Ovary (tissue), 10 donors: ENCODE measurements around the gene ARHGAP33. TPM values are rescaled to one million over a fixed set of nuclear protein-coding genes. Genes with fewer than 3 reads are reported as not detected.

Experiments used
- DNase-seq, 5 donors: peaks; one replicate each; pipeline ENCODE4 v3.0.0-alpha.2; 2019 to 2020
- H3K27ac ChIP-seq, 2 donors: fragments of 200-600 bp; one replicate each; pipeline versions ENCODE4 v1.5.1 to v1.8.0; 2019 to 2022
- H3K27me3 ChIP-seq: fragments of 200-600 bp; one replicate; pipeline ENCODE4 v1.8.0; 2022
- H3K36me3 ChIP-seq: fragments of 200-600 bp; sonication (generic); one replicate; pipeline ENCODE4 v1.5.1; 2019
- H3K4me1 ChIP-seq: one replicate; pipeline ENCODE4 v1.8.1; 2013; ENCODE audit warnings: mild to moderate bottlenecking, moderate library complexity; ENCODE audit not compliant: insufficient read depth
- H3K4me3 ChIP-seq: fragments of 200-600 bp; sonication (generic); one replicate; pipeline ENCODE4 v1.5.1; 2017
- H3K9me3 ChIP-seq, 2 donors: fragments of 200-600 bp in 1 of 2; sonication (generic) in 1 of 2; one replicate each; pipeline versions ENCODE4 v1.5.1 to v1.8.1; 2013 to 2019; ENCODE audit warnings: mild to moderate bottlenecking in 1 of 2, moderate library complexity in 1 of 2
- EP300 ChIP-seq: sonication (generic); formaldehyde crosslinking; IDR thresholded peaks from one replicate; pipeline ENCODE4 v1.6.1; 2017; ENCODE audit warnings: antibody characterized with exemption
- POLR2A ChIP-seq: fragments of 450-650 bp; IDR thresholded peaks from one replicate; pipeline ENCODE4 v1.6.1; 2017; ENCODE audit warnings: antibody characterized with exemption, mild to moderate bottlenecking, moderate library complexity
- WGBS, 3 donors: extraction: QIAGEN DNeasy Blood & Tissue Kit in 1 of 3; methylation state at CpG; one replicate each; pipeline versions ENCODE4 v1.1.5 to v1.1.7; 2013 to 2017; 5-methylcytosine and 5-hydroxymethylcytosine counted together
- intact Hi-C, 4 donors: fragments of 100-400 bp; cut with DNase I; formaldehyde crosslinking; loops; one replicate each; pipeline versions ENCODE4 v1.11.0 to v1.15.1; 2022 to 2023
- long read RNA-seq, 3 donors: library from polyadenylated mRNA in 2 of 3; unstranded in 2 of 3; transcript quantifications; one replicate each; pipeline ENCODE4 v2.0.0 and lab custom pipeline, GENCODE V29; 2021 to 2026
- polyA plus RNA-seq, 2 donors: library from polyadenylated mRNA; stranded (reverse); fragments of 200-250 nt in 1 of 2; fragments of 350-450 nt in 1 of 2; fragmentation: Illumina TruSeq in 1 of 2; extraction: RNeasy Lipid Tissue Mini Kit (QIAGEN cat#74804) in 1 of 2; gene quantifications; one replicate each; pipeline ENCODE4 v1.2.3, GENCODE V29; 2013 to 2014
- total RNA-seq, 7 donors: library from RNA; depleted of rRNA in 2 of 7; stranded (reverse); fragments of >200 nt in 2 of 7; fragmentation: NEBNext Ultra II Directional in 3 of 7; extraction: Animal tissue kit (Norgen Biotek cat#: 25700) in 3 of 7; gene quantifications; one replicate each; pipeline versions ENCODE4 v1.1.0 to v1.2.4, GENCODE V29; 2016 to 2023
- TF ChIP-seq, protein P1 (sequence below), 3 donors: fragments of 450-650 bp in 2 of 3; fragments of 200-600 bp in 1 of 3; IDR thresholded peaks; one replicate each; pipeline versions ENCODE4 v1.5.1 to v1.8.0; 2016 to 2022; ENCODE audit warnings: antibody characterized with exemption in 3 of 3, mild to moderate bottlenecking in 1 of 3
- donor health status: DM: no; HTN: no; CAD: no; lungs with moderate emphysema.
- donor health status: DM: no; HTN: no; CAD: no.
- donor health status: Bipolar disorder and iron deficiency.
- donor health status: DM: yes; HTN: yes; CAD: no.
- donor health status: DM: no; HTN: no; CAD: no.
- donor health status: DM: yes; HTN: yes; CAD: no.

The ARHGAP33 gene, protein sequence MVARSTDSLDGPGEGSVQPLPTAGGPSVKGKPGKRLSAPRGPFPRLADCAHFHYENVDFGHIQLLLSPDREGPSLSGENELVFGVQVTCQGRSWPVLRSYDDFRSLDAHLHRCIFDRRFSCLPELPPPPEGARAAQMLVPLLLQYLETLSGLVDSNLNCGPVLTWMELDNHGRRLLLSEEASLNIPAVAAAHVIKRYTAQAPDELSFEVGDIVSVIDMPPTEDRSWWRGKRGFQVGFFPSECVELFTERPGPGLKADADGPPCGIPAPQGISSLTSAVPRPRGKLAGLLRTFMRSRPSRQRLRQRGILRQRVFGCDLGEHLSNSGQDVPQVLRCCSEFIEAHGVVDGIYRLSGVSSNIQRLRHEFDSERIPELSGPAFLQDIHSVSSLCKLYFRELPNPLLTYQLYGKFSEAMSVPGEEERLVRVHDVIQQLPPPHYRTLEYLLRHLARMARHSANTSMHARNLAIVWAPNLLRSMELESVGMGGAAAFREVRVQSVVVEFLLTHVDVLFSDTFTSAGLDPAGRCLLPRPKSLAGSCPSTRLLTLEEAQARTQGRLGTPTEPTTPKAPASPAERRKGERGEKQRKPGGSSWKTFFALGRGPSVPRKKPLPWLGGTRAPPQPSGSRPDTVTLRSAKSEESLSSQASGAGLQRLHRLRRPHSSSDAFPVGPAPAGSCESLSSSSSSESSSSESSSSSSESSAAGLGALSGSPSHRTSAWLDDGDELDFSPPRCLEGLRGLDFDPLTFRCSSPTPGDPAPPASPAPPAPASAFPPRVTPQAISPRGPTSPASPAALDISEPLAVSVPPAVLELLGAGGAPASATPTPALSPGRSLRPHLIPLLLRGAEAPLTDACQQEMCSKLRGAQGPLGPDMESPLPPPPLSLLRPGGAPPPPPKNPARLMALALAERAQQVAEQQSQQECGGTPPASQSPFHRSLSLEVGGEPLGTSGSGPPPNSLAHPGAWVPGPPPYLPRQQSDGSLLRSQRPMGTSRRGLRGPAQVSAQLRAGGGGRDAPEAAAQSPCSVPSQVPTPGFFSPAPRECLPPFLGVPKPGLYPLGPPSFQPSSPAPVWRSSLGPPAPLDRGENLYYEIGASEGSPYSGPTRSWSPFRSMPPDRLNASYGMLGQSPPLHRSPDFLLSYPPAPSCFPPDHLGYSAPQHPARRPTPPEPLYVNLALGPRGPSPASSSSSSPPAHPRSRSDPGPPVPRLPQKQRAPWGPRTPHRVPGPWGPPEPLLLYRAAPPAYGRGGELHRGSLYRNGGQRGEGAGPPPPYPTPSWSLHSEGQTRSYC
- total RNA-seq (10 to 100 TPM; 14.7 to 52.7 (median 46.1) TPM), polyA plus RNA-seq (10 to 100 TPM in 1 of 2 donors, under 1 TPM in 1; 0.95 to 18.5 TPM)
- long read RNA-seq, donor 1, partial matches to known transcripts, result 4 of 6 reads
- long read RNA-seq, donor 1, other reads (novel, unspliced or antisense), result 2 of 6 reads
- long read RNA-seq, donor 2, result 0 reads
- long read RNA-seq, donor 3, partial matches to known transcripts, result 8 of 8 reads
- long read RNA-seq, donor 3, other reads (novel, unspliced or antisense), result 0 of 8 reads

DNA sequence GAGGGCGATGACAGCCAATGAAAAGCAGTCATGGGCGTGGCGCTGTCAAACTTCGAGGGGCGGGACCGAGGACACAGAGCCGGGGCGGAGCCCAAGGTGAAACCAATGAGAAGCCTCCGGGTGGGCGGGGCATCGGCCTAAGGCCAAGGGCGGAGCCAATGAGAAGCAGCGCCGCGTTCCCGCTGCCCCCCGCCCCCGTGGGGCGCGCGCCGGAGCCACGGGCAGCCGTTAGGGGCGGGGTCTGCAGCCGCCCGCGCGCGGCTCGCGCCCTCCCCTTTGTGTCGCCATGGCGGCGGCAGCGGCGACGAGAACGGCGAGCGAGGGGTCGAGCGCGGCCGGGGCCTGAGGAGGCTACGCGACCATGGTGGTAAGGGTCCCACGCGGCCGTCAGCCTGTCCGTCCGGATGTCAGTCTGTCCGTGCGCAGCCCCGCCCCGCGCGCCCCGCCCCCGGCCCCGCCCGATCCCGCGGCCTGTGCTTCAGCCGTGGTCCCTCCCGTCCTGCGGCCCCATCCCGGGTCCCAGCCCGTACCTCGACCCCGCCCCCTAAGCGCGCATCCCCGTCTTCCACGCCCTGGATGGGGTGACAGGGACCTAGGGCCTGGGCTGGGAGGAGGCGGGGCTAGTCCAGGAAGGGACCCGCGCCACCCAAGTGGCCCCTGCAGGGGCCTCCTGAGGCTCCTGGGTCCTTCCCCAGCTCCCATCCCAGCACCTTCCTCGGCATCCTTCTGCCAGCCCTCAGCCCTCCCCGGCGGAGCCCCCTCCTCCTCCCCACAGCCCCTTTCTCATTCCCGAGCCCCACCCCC, at the start of gene ARHGAP33:
TSS of gene ARHGAP33 (plus strand) at position 267 of the 804 bp plus-strand sequence. CDS start at position 362, 95 bp downstream.
- Histone ChIP-seq H3K4me1 (peaks cover 7% of the 10 kb centered on the region), H3K36me3 (no peaks in the 10 kb centered on the region), H3K4me3 (peak within 1 kb of the TSS; percentile 85), H3K9me3 (no peaks in the 10 kb centered on the region), H3K27me3 (no peaks in the 10 kb centered on the region), H3K27ac (no peak within 1 kb of the TSS)
- intact Hi-C loops, result loop anchor here in 1 of 4 donors (5.0 kb wide), 1 partner anchor 157 kb away; no protein-coding TSS in a partner anchor
- 1% methylated on average over 46 to 82 of the region's 82 CpGs for WGBS, 3 donors
- TF ChIP-seq, protein P1, sequence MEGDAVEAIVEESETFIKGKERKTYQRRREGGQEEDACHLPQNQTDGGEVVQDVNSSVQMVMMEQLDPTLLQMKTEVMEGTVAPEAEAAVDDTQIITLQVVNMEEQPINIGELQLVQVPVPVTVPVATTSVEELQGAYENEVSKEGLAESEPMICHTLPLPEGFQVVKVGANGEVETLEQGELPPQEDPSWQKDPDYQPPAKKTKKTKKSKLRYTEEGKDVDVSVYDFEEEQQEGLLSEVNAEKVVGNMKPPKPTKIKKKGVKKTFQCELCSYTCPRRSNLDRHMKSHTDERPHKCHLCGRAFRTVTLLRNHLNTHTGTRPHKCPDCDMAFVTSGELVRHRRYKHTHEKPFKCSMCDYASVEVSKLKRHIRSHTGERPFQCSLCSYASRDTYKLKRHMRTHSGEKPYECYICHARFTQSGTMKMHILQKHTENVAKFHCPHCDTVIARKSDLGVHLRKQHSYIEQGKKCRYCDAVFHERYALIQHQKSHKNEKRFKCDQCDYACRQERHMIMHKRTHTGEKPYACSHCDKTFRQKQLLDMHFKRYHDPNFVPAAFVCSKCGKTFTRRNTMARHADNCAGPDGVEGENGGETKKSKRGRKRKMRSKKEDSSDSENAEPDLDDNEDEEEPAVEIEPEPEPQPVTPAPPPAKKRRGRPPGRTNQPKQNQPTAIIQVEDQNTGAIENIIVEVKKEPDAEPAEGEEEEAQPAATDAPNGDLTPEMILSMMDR (IDR thresholded peaks at IDR 0.05), result no peak
- no peak for TF ChIP-seq POLR2A
- no peak for TF ChIP-seq EP300
- DNase-seq, result peak; percentile 99 to 100 (median 100)

DNA sequence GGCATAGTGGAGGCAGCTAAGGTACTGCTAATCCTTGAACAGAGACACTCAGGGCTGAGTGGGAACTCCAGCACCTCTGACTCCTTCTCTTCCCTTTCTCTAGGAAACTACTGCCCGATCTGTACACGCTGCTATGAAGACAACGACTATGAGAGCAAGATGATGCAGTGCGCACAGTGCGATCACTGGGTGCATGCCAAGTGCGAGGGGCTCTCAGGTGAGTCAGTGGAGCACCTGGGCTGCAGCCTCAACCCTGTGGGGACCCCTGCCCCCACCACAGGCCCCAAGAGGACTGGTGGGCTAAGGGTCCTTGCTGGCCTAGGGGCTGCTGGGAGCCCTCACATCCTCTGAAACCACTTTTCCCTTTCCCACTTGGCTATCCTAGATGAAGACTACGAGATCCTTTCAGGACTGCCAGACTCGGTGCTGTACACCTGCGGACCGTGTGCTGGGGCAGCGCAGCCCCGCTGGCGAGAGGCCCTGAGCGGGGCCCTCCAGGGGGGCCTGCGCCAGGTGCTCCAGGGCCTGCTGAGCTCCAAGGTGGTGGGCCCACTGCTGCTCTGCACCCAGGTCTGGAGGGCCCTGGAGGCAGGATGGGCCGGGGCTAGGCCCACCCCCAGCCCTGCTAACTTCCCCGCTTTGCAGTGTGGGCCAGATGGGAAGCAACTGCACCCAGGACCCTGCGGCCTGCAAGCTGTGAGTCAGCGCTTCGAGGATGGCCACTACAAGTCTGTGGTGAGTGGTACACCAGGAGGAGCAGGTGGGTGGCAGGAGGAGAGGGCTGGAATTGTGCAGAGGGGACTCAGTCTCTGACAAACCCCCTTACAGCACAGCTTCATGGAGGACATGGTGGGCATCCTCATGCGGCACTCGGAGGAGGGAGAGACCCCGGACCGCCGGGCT, 48.1 kb upstream of the ARHGAP33 start:
- H3K36me3 ChIP-seq, result no peaks in the 10 kb centered on the region
- H3K9me3 ChIP-seq, result no peaks in the 10 kb centered on the region
- H3K27ac ChIP-seq, result no peak overlapping the region
- TF ChIP-seq, protein P1 (IDR thresholded peaks at IDR 0.05), result no peak
- TF ChIP-seq EP300 (no peak), POLR2A (no peak)
- H3K27me3 ChIP-seq, result no peaks in the 10 kb centered on the region
- no peaks in the 10 kb centered on the region for H3K4me1 ChIP-seq
- 87 to 90% (median 89%) methylated on average over 23 to 25 of the region's 25 CpGs for WGBS, 3 donors
- no peak for DNase-seq
- no peak overlapping the region for H3K4me3 ChIP-seq
- intact Hi-C loops, result no loop called here

DNA sequence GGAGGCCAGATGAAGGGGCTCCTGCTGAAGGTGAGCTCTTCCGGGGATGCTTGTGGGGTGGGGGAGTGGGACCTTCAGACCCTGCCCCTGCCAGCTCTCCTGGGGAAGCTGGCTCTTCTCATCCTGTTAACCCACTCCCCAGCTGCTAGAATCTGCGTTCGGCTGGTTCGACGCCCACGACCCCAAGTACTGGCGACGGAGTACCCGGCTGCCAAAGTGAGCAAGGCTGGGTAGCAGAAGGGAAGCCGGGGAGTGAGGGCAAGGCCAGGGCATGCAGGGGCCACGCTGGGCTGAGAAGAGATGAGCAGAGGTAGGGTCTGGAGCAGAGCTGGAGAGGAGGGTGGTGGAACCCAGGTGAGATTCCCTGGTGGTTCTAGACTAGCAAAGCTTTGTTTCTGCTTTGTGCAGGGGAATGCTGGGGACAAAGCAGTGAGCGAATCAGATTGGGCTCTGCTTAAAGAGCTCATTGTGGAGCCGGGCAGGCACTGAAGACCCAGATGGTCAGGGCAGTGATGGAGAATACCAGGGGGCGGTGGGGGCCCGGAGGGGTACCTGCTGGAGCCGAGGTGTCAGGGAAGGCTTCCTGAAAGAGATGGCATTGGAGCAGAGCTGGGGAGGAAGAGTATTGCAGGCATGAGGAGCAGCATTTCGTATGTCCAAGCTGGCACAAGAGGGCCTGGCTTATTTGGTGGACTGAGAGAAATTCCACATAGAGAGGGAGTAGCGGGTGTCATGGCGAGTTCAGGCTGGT, 47.2 kb upstream of the ARHGAP33 start:
- Histone ChIP-seq H3K4me3 (no peak overlapping the region), H3K36me3 (no peaks in the 10 kb centered on the region), H3K27ac (no peak overlapping the region), H3K27me3 (no peaks in the 10 kb centered on the region), H3K9me3 (no peaks in the 10 kb centered on the region), H3K4me1 (no peaks in the 10 kb centered on the region)
- intact Hi-C loops, result no loop called here
- TF ChIP-seq, protein P1 (IDR thresholded peaks at IDR 0.05), result no peak
- TF ChIP-seq POLR2A (no peak), EP300 (no peak)
- WGBS, 3 donors, result 86 to 90% (median 86%) methylated on average over 19 of the region's 19 CpGs
- DNase-seq, result no peak
